ENCODE data around the gene NBEAL1.
"Not testable (repeated sequence)": the region's sequence is repeated elsewhere in the genome, so short reads cannot be mapped to it uniquely, and the experiment has no call there.

Gene NBEAL1

DNA sequence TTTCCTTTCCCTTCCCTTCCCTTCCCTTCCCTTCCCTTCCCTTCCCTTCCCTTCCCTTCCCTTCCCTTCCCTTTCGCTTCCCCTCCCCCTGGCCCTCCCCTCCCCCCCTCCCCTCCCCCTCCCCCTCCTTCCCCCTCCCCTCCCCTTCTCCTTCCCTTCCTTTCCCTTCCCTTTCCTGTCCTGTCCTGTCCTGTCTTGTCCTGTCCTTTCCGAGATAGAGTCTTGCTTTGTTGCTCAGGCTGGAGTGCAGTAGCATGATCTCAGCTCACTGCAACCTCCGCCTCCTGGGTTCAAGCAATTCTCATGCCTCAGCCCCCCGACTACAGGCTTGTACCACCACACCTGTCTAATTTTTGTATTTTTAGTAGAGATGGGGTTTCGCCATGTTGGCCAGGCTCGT is 24.5 kb downstream of the NBEAL1 start:
- not testable (repeated sequence) for DNase-seq

DNA sequence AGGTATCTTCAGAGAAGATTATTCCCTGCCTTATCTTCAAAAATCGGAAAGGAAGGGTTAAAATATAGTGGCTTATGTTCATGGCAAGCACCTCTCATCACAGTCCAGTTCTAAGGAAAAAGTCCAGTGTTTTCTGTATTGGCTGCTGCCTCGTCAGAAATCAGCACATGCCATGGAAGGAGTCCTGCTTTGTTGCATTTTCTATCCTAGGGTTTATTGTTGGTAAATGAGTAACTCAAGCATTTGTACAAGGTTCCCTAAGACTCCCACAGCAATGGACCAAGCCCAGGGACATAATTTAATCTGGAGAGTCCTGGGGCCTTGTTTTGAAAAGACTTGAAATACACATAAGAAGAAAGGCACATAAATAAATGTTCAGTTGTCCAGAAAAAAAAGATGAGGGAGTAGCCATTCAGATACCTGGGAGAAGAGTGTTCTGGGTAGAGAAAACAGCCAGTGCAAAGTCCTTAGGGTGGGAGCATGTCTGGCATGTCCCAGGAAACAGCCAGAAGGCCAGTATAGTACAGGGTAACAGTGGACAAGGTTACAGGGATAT is 26.4 kb downstream of the NBEAL1 start:
- DNase-seq = no peak

DNA sequence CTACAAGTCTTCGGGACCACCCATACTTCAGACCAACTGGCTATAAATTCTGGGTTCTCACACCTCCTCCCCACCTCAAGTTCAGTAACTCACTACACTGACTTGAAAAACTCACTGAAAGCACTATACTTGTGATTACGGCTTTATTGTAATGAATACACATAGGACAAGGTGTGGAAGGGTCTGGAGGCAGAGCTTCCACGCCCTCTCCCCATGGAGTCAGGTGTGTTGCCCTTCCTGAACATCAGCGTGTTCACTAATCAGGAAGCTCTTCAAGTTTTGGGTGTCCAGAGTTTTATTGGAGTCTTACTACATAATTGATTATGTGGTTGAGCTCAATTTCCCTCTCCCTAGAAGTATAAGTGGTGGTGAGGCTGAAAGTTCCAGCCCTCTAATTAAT is 27.5 kb downstream of the NBEAL1 start:
- no peak for DNase-seq

DNA sequence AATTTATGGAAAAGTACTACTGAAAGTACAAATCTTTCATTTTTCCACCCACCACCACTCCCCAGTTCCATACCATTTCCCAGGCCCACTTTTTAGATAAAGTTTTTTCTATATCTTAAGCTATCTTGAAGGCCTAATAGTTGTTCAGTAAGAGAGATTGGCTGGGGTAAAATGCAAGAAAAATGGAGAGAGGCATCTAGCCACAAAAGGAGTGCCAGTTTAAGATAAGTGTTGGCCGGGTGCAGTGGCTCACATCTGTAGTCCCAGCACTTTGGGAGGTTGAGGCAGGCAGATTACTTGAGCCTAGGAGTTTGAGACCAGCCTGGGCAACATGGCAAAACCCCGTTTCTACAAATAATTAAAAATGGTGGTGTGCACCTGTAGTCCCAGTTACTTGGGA is 28.6 kb downstream of the NBEAL1 start:
- no peak for DNase-seq

DNA sequence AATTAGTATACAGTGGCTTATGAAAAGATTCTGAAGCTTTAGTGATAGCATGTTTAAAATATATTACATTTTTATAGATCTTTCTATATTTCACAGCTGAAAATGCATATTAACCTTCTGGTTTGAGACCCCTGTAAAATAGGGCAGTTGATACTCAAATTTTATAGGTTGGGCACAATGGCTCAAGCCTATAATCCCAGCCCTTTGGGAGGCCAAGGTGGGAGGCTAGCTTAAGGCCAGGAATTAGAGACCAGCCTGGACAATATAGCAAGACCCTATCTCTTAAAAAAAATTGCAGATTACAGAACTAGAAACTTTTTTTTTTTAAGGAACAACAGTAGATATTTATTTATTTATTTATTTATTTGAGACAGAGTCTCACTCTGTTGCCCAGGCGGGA is 31.2 kb downstream of the NBEAL1 start:
- no peak for DNase-seq

DNA sequence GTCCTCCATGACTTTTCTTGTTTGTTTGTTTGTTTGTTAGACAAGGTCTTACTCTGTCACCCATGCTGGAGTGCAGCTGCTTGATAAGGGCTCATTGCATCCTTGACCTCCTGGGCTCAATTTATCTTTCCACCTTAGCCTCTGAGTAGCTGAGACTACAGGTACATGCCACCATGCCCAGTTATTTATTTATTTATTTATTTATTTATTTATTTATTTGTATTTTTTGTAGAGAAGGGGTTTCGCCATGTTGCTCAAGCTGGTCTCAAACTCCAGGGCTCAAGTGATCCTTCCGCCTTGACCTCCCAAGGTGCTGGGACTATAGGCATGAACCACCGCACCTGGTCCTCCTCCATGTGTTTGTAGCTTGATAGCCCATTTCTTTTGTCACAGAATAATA is 37.9 kb downstream of the NBEAL1 start:
- DNase-seq = no peak

DNA sequence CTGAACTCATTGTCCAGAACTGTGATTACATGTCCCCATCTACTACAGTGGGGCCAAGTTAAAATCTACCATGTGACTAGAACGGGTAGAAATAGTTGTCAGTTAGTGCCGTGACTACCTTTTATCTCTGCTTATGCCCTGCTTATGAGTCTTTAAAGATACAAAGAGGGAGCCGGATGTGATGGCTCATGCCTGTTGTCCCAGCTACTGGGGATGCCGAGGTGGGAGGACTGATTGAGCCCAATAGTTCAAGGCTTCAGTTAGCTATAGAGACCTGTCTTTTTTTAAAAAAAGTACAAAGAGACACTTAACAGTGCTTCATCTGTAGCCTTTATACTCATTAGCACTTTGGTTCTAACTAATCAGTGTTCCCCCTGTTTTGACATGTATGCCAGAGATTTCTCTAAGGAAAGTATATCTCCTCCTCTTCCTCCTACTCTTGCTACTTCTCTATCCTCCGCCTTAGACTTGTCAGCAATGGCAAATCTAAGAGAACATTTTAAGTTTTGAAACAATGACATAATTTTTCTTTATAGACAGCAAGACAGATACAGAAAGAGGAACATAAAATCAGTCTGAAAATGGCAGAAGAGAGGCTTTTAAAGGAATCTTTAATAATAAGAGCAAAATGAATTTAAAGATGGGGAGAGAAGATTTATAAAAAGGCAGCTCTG is 45.0 kb downstream of the NBEAL1 start:
- DNase-seq = no peak

DNA sequence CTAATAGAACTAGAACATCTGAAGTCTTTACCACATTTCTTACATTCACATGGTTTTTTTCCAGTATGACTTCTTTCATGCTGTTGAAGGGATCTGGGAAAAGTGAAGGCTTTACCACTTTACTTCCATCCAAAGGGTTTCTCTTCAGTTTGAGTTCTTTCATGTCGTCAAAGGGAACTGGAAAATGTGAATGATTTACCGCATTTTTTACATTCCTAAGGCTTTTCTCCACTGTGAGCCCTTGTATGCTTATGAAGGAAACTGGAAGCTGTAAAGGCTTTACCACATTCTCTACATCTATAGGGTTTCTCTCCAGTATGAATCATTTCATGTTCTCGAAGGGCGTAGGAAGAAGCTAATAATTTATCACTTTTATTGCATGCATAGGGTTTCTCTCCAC is 46.7 kb downstream of the NBEAL1 start:
- no peak for DNase-seq

DNA sequence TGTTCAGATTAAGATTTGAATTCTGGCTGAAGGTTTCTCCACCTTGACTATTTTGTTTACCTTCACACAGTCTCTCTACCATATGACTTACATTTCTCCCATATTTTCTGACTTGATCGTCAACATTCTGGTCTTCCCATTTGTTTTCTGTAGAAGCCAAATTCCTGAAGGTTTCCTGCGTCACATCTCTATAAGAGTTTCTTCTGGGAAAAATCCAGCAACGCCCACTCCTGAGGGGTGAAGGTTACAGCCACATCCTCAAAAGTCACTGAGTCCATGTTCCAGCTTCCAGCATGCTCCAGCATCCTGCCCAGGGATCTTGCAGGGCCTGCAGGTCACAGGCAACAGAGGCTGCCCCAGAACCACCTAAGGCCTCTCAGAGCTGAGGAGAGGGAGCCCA is 47.5 kb downstream of the NBEAL1 start:
- no peak for DNase-seq

DNA sequence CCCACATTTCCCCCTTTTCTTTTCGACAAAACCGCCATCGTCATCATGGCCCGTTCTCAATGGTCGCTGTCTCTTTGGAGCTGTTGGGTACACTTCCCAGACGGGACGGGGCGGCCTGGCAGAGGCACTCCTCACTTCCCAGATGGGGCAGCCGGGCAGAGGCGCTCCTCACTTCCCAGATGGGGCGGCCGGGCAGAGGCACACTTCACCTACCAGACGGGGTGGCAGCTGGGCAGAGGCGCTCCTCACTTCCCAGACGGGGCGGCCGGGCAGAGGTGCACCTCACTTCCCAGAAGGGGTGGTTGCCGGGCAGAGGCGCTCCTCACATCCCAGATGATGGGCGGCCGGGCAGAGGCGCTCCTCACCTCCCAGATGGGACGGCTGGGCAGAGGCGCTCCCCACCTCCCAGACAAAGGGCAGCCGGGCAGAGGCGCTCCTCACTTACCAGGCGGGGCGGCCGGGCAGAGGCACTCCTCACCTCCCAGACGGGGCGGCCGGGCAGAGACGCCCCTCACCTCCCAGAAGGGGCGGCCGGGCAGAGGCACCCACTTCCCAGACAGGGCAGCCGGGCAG is 51.9 kb downstream of the NBEAL1 start:
- not testable (repeated sequence) for DNase-seq

DNA sequence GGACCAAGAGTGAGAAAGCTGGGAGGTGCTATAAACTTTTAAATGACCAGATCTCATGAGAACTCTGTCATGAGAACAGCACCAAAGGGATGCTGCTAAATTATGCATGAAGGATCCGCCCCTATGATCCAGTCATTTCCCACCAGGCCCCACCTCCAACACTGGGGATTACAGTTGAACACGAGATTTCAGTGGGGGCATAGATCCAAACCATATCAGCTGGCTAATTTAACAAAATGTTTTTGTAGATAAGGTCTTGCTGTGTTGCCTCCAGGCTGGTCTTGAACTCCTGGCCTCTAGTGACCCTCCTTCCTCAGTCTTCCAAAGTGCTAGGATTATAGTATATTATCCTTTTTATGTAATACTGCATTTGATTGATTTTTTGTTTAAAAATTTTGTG is 56.0 kb downstream of the NBEAL1 start:
- no peak for DNase-seq

DNA sequence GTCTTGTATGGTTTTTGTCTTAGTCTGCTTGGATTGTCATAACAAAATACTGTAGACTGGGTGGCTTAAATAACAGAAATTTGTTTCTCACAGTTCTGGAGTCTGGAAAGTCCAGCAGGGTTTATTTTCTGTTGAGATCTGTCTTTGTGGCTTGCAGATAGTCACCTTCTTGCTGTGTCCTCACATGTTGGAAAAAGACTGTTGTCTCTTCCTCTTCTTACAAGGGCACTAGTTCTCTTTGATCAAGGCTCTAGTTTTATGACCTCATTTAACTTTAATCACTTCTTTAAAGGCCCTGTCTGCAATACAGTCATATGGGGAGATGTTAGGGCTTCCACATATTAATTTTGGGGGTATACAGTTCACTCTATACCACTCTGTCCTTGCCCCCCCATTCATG is 56.5 kb downstream of the NBEAL1 start:
- DNase-seq = no peak

DNA sequence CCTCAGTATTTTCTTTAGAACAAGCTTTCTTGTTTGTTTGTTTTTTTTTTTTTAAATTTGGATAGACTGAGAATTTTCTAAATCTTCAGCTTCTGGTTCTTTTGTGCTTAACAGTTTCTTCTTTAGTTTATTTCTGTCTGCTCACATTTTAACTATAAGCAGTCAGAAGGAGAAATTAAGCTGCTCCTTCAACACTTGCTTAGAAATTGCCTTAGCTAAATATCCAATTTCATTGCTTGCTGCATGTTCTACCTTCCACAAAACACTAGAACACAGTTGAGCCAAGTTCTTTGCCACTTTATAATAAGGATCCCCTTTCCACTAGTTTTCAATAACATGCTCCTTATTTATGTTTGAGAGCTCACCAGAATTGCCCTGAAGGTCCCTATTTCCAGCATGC is 57.7 kb downstream of the NBEAL1 start:
- no peak for DNase-seq

DNA sequence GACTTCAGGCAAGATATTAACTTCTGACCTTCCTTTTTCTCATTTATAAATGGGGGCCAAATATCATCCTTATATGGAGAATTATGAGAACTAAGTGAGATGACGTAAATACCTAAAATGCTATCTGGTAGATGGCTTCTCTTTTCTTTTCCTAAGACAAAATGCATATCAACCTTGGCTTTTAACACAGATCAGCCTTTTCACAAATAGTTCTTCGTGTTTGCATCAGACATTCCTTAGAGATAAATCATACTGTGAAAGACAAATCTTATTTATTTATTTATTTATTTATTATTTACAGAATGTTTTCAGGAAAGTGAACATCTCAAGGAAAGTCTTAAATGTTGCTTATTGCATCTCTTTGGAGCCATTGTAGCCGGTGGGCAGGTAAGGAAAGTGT is 62.8 kb downstream of the NBEAL1 start:
- DNase-seq = no peak

DNA sequence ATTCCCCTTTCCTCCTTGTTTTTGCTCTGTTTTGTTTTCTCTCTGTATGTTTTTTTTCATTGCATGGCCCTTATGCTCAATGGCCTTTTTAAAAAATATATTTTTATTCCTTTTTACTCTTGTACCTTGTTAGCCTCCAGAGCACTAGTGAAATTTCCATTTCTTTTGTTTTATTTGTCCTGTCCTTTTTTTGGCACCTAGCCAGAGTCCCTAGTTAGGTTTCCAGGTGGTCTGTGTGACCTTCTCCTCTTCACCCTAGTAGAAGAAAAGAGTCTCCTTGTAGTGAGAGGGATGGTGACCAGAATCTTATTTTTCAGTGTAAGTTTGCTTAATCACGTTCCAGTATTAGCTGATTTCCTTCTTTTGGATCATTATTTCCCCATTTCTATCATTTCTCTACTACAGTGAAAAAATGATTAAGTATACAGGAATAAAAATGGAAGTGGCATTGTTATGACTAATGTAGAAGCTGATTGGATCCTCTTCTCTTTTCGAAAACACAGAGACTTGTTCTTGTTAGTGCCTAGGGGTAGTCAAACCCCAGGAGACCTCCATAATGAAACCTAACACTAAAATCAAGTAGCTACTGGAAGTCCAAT is 65.9 kb downstream of the NBEAL1 start:
- no peak for DNase-seq

DNA sequence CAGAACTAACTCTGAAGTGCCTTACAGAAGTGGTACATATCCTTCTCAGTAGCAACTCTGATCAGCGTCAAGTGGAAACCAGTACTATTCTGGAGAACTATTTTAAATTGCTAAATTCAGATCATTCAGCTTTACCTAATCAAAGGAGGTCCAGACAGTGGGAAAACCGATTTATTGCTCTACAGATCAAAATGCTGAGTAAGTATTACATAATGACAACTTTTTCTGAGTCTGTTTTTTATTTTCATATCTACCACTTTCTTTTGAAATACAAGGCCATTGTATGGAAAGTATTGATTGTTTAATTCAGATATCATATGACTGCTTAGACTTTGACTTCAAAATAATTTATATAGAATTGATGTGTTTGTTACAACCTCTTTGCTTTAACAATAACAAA is 68.7 kb downstream of the NBEAL1 start:
- no peak for DNase-seq

DNA sequence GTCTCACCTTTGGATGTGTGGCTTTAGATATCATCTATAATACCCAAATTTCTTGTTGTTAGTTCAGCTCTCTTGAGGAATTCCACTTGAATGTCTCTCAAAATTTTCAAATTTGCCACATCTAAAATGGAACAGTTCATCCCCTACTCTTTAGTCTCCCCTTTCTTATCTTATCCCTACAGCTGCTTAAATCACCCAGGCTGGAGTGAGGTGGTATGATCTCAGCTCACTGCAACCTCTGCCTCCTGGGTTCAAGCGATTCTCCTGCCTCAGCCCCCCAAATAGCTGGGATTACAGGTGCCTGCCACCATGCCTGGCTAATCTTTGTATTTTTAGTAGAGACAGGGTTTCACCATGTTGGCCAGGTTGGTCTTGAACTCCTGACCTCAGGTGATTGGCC is 71.7 kb downstream of the NBEAL1 start:
- DNase-seq = not testable (repeated sequence)

DNA sequence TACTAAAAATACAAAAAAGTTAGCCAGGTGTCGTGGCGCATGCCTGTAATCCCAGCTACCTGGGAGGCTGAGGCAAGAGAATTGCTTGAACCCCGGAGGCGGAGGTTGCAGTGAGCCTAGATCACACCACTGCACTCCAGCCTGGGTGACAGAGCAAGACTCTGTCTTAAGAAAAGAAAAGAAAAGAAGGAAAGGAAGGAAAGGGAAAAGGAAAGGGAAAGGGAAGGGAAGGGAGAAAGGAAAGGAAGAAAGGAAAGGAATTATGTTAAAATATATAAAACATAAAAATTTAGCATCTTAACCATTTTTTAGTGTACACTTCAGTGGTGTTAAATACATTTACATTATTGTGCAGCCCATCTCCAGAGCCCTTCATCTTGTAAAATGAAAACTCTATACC is 76.0 kb downstream of the NBEAL1 start:
- not testable (repeated sequence) for DNase-seq

DNA sequence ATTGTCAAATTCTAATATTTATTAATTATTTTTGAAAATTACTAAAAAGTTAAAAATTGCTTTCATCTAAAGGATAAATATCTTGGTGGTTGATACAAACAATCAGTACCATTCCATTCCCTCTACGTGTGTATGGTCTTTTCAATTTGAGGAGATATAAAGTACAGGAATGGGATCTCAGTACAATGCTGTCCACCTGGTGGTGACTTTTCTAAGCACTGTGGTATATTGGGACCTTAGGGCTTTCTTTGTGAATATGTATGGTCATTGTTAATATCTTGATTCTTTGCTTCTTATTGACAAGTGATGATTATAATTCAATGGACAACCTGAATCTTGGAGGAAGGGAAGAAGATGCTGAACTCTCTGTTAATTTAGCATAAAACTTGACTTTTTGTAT is 83.1 kb downstream of the NBEAL1 start:
- DNase-seq = no peak

DNA sequence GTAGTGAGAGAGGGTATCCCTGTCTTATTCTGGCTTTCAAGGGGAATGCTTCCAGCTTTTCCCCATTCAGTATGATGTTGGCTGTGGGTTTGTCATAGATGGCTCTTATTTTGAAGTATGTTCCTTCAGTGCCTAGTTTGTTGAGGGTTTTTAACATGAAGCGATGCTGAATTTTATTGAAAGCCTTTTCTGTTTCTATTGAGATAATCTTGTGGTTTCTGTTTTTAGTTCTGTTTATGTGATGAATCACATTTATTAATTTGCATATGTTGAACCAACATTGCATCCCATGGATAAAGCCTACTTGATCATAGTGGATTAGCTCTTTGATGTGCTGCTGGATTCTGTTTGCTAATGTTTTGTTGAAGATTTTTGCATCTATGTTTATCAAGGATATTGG is 87.7 kb downstream of the NBEAL1 start:
- not testable (repeated sequence) for DNase-seq

DNA sequence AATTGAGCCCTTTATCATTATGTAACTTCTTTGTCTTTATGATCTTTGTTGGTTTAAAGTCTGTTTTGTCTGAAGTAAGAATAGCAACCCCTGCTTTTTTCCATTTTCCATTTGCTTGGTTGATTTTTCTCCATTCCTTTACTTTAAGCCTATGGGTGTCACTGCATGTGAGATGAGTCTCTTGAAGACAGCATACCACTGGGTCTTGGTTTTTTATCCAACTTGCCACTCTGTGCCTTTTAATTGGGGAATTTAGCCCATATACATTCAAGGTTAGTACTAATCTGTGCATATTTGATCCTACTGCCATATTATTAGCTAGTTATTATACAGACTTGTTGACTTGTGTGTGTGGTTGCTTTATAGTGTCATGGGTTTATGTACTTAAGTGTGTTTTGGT is 89.6 kb downstream of the NBEAL1 start:
- no peak for DNase-seq

DNA sequence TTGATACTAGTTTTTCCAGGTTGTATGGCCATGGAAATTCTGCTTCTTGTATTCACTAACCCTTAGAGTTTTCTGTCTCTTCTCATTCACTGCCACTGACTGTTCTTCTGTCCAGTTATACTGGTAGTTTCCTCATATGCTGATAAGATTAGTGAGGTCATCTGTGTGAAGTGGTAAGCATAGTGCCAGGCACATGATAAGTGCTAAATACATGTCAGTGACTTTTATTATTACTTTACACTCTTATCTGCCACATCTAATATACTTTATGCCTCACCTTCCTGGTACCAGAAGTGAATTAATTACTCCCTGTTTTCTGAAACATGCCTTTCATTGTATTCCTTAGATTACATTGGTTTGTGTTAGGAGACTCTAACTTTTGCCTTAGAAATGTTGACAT is 91.3 kb downstream of the NBEAL1 start:
- no peak for DNase-seq

DNA sequence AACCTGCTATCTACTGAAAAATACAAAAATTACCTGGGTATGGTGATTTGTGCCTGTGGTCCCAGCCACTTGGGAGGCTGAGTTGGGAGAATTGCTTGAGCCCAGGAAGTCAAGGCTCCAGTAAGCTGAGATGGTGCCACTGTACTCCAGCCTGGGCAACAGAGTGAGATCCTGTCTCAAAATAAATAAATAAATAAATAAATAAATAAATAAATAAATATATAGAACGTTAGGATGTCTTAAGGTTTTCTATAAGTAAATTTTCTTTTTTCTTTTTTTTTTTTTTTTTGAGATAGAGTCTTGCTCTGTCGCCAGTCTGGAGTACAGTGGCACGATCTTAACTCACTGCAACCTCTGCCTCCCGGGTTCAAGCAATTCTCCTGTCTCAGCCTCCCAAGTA is 95.8 kb downstream of the NBEAL1 start:
- not testable (repeated sequence) for DNase-seq

DNA sequence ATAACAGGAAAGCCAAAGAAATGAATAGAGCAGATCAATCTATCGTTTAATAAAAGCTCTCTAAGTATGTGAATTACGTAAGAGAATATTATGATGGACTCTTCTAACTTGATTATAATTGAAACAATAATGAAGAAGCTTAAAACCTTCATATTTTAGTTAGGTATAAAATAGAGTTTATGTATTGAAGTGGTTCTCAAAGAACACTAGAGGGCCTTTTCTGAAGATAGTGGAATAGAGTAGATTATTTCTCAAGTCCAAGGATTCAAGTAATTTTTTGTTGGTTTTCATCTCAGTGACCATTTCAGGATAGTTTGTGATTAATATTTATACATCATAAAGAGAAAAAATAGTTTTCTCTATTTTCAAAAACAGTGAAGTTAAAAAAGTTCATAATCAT is 97.7 kb downstream of the NBEAL1 start:
- no peak for DNase-seq
